Mesendoderm (in vitro differentiated cells): Measurements from ENCODE around the gene ZNF74.
"Not testable (repeated sequence)": the region's sequence is repeated elsewhere in the genome, so short reads cannot be mapped to it uniquely, and the experiment has no call there.

Source experiments
- DNase-seq: peaks from one replicate; pipeline ENCODE4 v3.0.0; 2013
- H2AK5ac ChIP-seq: 2 replicates; pipeline ENCODE4 v1.6.1; 2013; ENCODE audit warnings: low read length, inconsistent platforms
- H2BK120ac ChIP-seq: 2 replicates; pipeline ENCODE4 v1.6.1; 2013; ENCODE audit warnings: low read depth, mild to moderate bottlenecking, low read length, moderate library complexity, mixed read lengths
- H2BK15ac ChIP-seq: replicated peaks from 2 replicates; pipeline ENCODE4 v1.6.1; 2013; ENCODE audit warnings: low read depth, mild to moderate bottlenecking, moderate library complexity
- H2BK5ac ChIP-seq: 2 replicates; pipeline ENCODE4 v1.6.1; 2013; ENCODE audit warnings: low read length, inconsistent platforms
- H3K18ac ChIP-seq: 2 replicates; pipeline ENCODE4 v1.6.1; 2013; ENCODE audit warnings: mild to moderate bottlenecking, low read length, mixed read lengths
- H3K23ac ChIP-seq: one replicate; pipeline ENCODE4 v1.6.1; 2013; ENCODE audit warnings: low read length
- H3K27ac ChIP-seq: 2 replicates; pipeline ENCODE4 v1.5.1; 2013; ENCODE audit warnings: low read depth, mild to moderate bottlenecking, inconsistent platforms, low read length, moderate library complexity
- H3K27me3 ChIP-seq: 2 replicates; pipeline ENCODE4 v1.6.1; 2013; ENCODE audit warnings: low read length, control low read depth, mild to moderate bottlenecking, inconsistent platforms; ENCODE audit not compliant: insufficient read depth, poor library complexity
- H3K36me3 ChIP-seq: 2 replicates; pipeline ENCODE4 v1.6.1; 2013; ENCODE audit warnings: low read length, inconsistent platforms; ENCODE audit not compliant: control insufficient read depth, insufficient read depth
- H3K4ac ChIP-seq: one replicate; pipeline ENCODE4 v1.6.1; 2013; ENCODE audit warnings: low read depth, mild to moderate bottlenecking, low read length, moderate library complexity
- H3K4me1 ChIP-seq: 2 replicates; pipeline ENCODE4 v1.6.1; 2013; ENCODE audit warnings: low read depth, low read length, inconsistent platforms; ENCODE audit not compliant: control insufficient read depth
- H3K4me2 ChIP-seq: 2 replicates; pipeline ENCODE4 v1.6.1; 2013; ENCODE audit warnings: low read length
- H3K4me3 ChIP-seq: 2 replicates; pipeline ENCODE4 v1.5.1; 2013; ENCODE audit warnings: mild to moderate bottlenecking, low read length
- H3K56ac ChIP-seq: one replicate; pipeline ENCODE4 v1.6.1; 2013; ENCODE audit warnings: low read length
- H3K79me1 ChIP-seq: 2 replicates; pipeline ENCODE4 v1.6.1; 2013; ENCODE audit warnings: low read length, inconsistent platforms
- H3K79me2 ChIP-seq: 2 replicates; pipeline ENCODE4 v1.6.1; 2013; ENCODE audit warnings: mild to moderate bottlenecking, low read length; ENCODE audit not compliant: control insufficient read depth, insufficient read depth
- H3K9ac ChIP-seq: 2 replicates; pipeline ENCODE4 v1.6.1; 2013; ENCODE audit warnings: low read length, inconsistent platforms
- H4K5ac ChIP-seq: one replicate; pipeline ENCODE4 v1.6.1; 2013; ENCODE audit warnings: low read length
- H4K8ac ChIP-seq: one replicate; pipeline ENCODE4 v1.6.1; 2013; ENCODE audit warnings: low read depth, mild to moderate bottlenecking, control low read depth, low read length, moderate library complexity
- WGBS: extraction: QIAGEN DNeasy Blood & Tissue Kit; methylation state at CpG from one replicate; pipeline ENCODE4 v1.1.7; 2013; ENCODE audit warnings: low lambda C conversion rate, missing lambda C conversion rate; ENCODE audit not compliant: insufficient coverage; ENCODE audit errors: extremely low coverage; 5-methylcytosine and 5-hydroxymethylcytosine counted together

The ZNF74 gene

GRCh38 chr22:20361752-20362229, 32.2 kb upstream of the ZNF74 start:
- H3K4me1 ChIP-seq, H3K56ac ChIP-seq, H3K9ac ChIP-seq, H3K23ac ChIP-seq, H3K79me2 ChIP-seq, H3K27ac ChIP-seq, H3K4me2 ChIP-seq, H2BK5ac ChIP-seq, H3K4ac ChIP-seq, H3K27me3 ChIP-seq, H2BK15ac ChIP-seq, H3K36me3 ChIP-seq, H3K18ac ChIP-seq, H3K79me1 ChIP-seq, DNase-seq, H4K8ac ChIP-seq, H4K5ac ChIP-seq, H2BK120ac ChIP-seq, H3K4me3 ChIP-seq, H2AK5ac ChIP-seq: not testable (repeated sequence)
- WGBS, result no CpG with 5 or more reads among the region's 54 CpGs

- H3K9ac ChIP-seq, H3K36me3 ChIP-seq, H3K27ac ChIP-seq, H3K18ac ChIP-seq, H3K4me1 ChIP-seq, H4K5ac ChIP-seq, H2BK5ac ChIP-seq, H4K8ac ChIP-seq, H3K27me3 ChIP-seq, DNase-seq, H3K4me3 ChIP-seq, H3K4me2 ChIP-seq, H2BK15ac ChIP-seq, H2AK5ac ChIP-seq, H3K79me2 ChIP-seq, H2BK120ac ChIP-seq, H3K23ac ChIP-seq, H3K4ac ChIP-seq, H3K79me1 ChIP-seq, H3K56ac ChIP-seq: not testable (repeated sequence)
- WGBS, result no CpG with 5 or more reads among the region's 10 CpGs
Observed at GRCh38 chr22:20362403-20362802, 31.5 kb upstream of the ZNF74 start.

- not testable (repeated sequence) for H2BK15ac ChIP-seq, H3K18ac ChIP-seq, H3K56ac ChIP-seq, H3K79me1 ChIP-seq, H2BK5ac ChIP-seq, H4K8ac ChIP-seq, DNase-seq, H3K27me3 ChIP-seq, H3K4ac ChIP-seq, H3K79me2 ChIP-seq, H2AK5ac ChIP-seq, H4K5ac ChIP-seq, H3K23ac ChIP-seq, H3K4me1 ChIP-seq, H3K36me3 ChIP-seq, H3K27ac ChIP-seq, H3K4me2 ChIP-seq, H3K9ac ChIP-seq, H3K4me3 ChIP-seq, H2BK120ac ChIP-seq
- WGBS, result no CpG with 5 or more reads among the region's 11 CpGs
Observed at GRCh38 chr22:20364335-20365260, 29.4 kb upstream of the ZNF74 start.

- H3K4me2 ChIP-seq, H3K27ac ChIP-seq, H2BK5ac ChIP-seq, H2BK120ac ChIP-seq, H3K79me2 ChIP-seq, H3K23ac ChIP-seq, H4K5ac ChIP-seq, DNase-seq, H3K4ac ChIP-seq, H3K79me1 ChIP-seq, H3K27me3 ChIP-seq, H3K9ac ChIP-seq, H3K56ac ChIP-seq, H3K4me1 ChIP-seq, H2AK5ac ChIP-seq, H3K18ac ChIP-seq, H3K36me3 ChIP-seq, H3K4me3 ChIP-seq, H2BK15ac ChIP-seq, H4K8ac ChIP-seq: not testable (repeated sequence)
- no CpG with 5 or more reads among the region's 9 CpGs for WGBS
Observed at GRCh38 chr22:20366841-20367240, 27.1 kb upstream of the ZNF74 start.

GRCh38 chr22:20368875-20369274, 25.1 kb upstream of the ZNF74 start:
- H3K27me3 ChIP-seq, H3K79me1 ChIP-seq, DNase-seq, H2BK15ac ChIP-seq, H3K23ac ChIP-seq, H3K27ac ChIP-seq, H3K79me2 ChIP-seq, H3K4me3 ChIP-seq, H4K8ac ChIP-seq, H3K4me1 ChIP-seq, H3K56ac ChIP-seq, H4K5ac ChIP-seq, H3K4me2 ChIP-seq, H3K4ac ChIP-seq, H2BK5ac ChIP-seq, H2BK120ac ChIP-seq, H3K9ac ChIP-seq, H3K18ac ChIP-seq, H3K36me3 ChIP-seq, H2AK5ac ChIP-seq: not testable (repeated sequence)
- WGBS, result no CpG with 5 or more reads among the region's 9 CpGs
